ENCODE results near the gene TOM1. TPM values are rescaled to one million over a fixed set of nuclear protein-coding genes. Genes with fewer than 3 reads are reported as not detected.

The TOM1 gene
- total RNA-seq, 1 experiment from 2014 or later = 22.3 TPM

- no peak for TF ChIP-seq CTCF (conservative IDR thresholded peaks at IDR 0.05)
- H3K9me3 ChIP-seq (ENCODE audit: control insufficient read depth, low read depth, low read length) = no peaks in the 10 kb centered on the region
- no peaks in the 10 kb centered on the region for H3K79me2 ChIP-seq (ENCODE audit: insufficient read depth, low read length)
- H2BK12ac ChIP-seq (ENCODE audit: insufficient read length, low read depth, low read length) = no peak overlapping the region
- Mint-ChIP-seq H3K27me3 (ENCODE audit: low read depth) (no peaks in the 10 kb centered on the region), H3K4me1 (peaks cover 16 to 18% of the 10 kb centered on the region in 2 experiments), H3K4me3 (no peak overlapping the region), H3K27ac (no peak overlapping the region), H3K9me3 (no peaks in the 10 kb centered on the region), H3K36me3 (ENCODE audit: insufficient read depth in 1 of 3, low read depth in 3 of 3) (no peaks in the 10 kb centered on the region; a peak in 1 of 7 replicates)
- H3K4me2 ChIP-seq (ENCODE audit: insufficient read depth, insufficient read length, low read length) = no peak overlapping the region
- no peak overlapping the region for H3T11ph ChIP-seq (ENCODE audit: low read length)
- no peaks in the 10 kb centered on the region for H3K23me2 ChIP-seq (ENCODE audit: insufficient read length, low read depth, low read length, poor library complexity, severe bottlenecking)
- H3K27ac ChIP-seq (ENCODE audit: insufficient read length, low read depth, low read length) = no peak overlapping the region
- no peak overlapping the region for H3K23ac ChIP-seq (ENCODE audit: insufficient read length, low read depth, low read length)
- DNase-seq = no peak
- no peak overlapping the region for H2BK20ac ChIP-seq (ENCODE audit: low read depth, low read length, poor library complexity, severe bottlenecking)
- no peaks in the 10 kb centered on the region for H3K79me1 ChIP-seq (ENCODE audit: insufficient read depth, low read depth, low read length, poor library complexity, severe bottlenecking)
- H2AFZ ChIP-seq (ENCODE audit: low read length) = no peak overlapping the region
- H4K91ac ChIP-seq (ENCODE audit: insufficient read length, low read depth, low read length) = no peak overlapping the region
- no peak overlapping the region for H3K4ac ChIP-seq (ENCODE audit: low read depth, low read length)
- H4K20me1 ChIP-seq (ENCODE audit: control insufficient read depth, insufficient read depth, insufficient read length) = peaks cover 3% of the 10 kb centered on the region
- H3K18ac ChIP-seq (ENCODE audit: insufficient read length, low read depth, low read length) = no peak overlapping the region
- no peak overlapping the region for H2BK5ac ChIP-seq (ENCODE audit: insufficient read length, low read length)
- H3K14ac ChIP-seq (ENCODE audit: insufficient read depth, low read length) = no peak overlapping the region
- no peaks in the 10 kb centered on the region for H3K4me1 ChIP-seq (ENCODE audit: insufficient read depth, low read length)
- no peak overlapping the region for H2BK15ac ChIP-seq (ENCODE audit: low read depth, low read length)
- no peak overlapping the region for H4K8ac ChIP-seq (replicated peaks; ENCODE audit: insufficient read length, low read depth, low read length)
- no CpG with 5 or more reads among the region's 7 CpGs for WGBS (ENCODE audit: extremely low coverage, insufficient read length, low lambda C conversion rate)
- H2AK5ac ChIP-seq (ENCODE audit: insufficient read length, low read length) = no peak overlapping the region
- no peak overlapping the region for H3K56ac ChIP-seq (ENCODE audit: insufficient read length, low read depth, low read length)
- no peak overlapping the region for H4K5ac ChIP-seq (ENCODE audit: insufficient read length, low read depth, low read length)
- H3K27me3 ChIP-seq (ENCODE audit: insufficient read depth, low read length) = no peaks in the 10 kb centered on the region
- H3K9ac ChIP-seq (ENCODE audit: extremely low read depth, insufficient read length, low read length) = no peak overlapping the region
- H2BK120ac ChIP-seq (ENCODE audit: low read depth, low read length, poor library complexity, severe bottlenecking) = no peak overlapping the region
These were observed 8.2 kb downstream of the TOM1 start for GRCh38 chr22:35307892-35308291.
